HFF-Myc (cell line): Measurements from ENCODE around the gene ENKD1.
"Not testable (repeated sequence)": the region's sequence is repeated elsewhere in the genome, so short reads cannot be mapped to it uniquely, and the experiment has no call there.

Experiments
- DNase-seq: peaks from one replicate; pipeline ENCODE4 v3.0.0-alpha.2; 2011; ENCODE audit warnings: low read depth; ENCODE audit errors: extremely low read depth
- H3K4me3 ChIP-seq: replicated peaks from 2 replicates; pipeline ENCODE4 v1.5.1; 2011; ENCODE audit warnings: low read depth, mild to moderate bottlenecking, control low read depth, low read length
- TF ChIP-seq, protein P1 (sequence below): IDR thresholded peaks from 2 replicates; pipeline ENCODE4 v1.5.1; 2012; ENCODE audit warnings: mild to moderate bottlenecking, low read depth, low read length, control low read depth; ENCODE audit errors: missing control alignments

Gene ENKD1

DNA sequence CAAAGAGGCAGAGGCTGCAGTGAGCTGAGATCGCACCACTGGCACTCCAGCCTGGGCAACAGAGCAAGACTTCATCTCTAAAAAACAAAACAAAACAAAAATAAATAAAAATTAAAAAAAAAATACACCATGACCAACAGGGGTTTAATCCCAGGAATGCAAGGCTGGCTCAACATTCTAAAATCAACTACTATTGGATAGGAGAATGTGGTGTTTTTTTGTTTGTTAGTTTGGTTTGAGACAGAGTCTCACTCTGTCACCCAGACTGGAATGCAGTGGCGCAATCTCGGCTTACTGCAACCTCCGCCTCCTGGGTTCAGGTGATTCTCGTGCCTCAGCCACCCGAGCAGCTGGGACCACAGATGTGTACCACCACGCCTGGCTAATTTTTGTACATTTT is 32.7 kb upstream of the ENKD1 start:
- TF ChIP-seq, protein P1, sequence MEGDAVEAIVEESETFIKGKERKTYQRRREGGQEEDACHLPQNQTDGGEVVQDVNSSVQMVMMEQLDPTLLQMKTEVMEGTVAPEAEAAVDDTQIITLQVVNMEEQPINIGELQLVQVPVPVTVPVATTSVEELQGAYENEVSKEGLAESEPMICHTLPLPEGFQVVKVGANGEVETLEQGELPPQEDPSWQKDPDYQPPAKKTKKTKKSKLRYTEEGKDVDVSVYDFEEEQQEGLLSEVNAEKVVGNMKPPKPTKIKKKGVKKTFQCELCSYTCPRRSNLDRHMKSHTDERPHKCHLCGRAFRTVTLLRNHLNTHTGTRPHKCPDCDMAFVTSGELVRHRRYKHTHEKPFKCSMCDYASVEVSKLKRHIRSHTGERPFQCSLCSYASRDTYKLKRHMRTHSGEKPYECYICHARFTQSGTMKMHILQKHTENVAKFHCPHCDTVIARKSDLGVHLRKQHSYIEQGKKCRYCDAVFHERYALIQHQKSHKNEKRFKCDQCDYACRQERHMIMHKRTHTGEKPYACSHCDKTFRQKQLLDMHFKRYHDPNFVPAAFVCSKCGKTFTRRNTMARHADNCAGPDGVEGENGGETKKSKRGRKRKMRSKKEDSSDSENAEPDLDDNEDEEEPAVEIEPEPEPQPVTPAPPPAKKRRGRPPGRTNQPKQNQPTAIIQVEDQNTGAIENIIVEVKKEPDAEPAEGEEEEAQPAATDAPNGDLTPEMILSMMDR, result no peak
- DNase-seq, result no peak
- no peak overlapping the region for H3K4me3 ChIP-seq

GRCh38 chr16:67697422-67698185 is 31.1 kb upstream of the ENKD1 start:
- TF ChIP-seq, protein P1, result no peak
- H3K4me3 ChIP-seq, result no peak overlapping the region
- DNase-seq, result no peak

DNA sequence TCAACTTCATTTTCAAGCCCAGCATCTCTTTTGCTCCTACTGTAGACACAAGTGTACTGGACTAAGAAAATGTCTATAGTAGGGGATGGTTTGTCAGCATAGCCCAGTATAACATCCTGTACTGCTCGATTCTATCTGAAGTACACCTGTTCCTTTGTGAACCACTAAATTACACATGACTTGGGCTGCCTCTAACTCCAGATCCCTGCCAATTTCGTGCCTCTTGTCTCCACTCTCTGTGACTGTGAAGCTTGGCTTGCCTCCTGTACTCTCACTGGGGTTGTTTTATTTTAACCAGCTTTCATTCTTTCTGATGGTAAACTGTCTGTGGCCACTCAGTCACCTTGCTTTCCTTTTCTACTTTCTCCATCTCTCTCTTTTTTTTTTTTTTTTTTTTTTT is 28.1 kb upstream of the ENKD1 start:
- DNase-seq, result no peak
- H3K4me3 ChIP-seq, result no peak overlapping the region
- TF ChIP-seq, protein P1, result no peak

- not testable (repeated sequence) for H3K4me3 ChIP-seq, DNase-seq
These were observed 27.2 kb upstream of the ENKD1 start for GRCh38 chr16:67693517-67694285.

DNA sequence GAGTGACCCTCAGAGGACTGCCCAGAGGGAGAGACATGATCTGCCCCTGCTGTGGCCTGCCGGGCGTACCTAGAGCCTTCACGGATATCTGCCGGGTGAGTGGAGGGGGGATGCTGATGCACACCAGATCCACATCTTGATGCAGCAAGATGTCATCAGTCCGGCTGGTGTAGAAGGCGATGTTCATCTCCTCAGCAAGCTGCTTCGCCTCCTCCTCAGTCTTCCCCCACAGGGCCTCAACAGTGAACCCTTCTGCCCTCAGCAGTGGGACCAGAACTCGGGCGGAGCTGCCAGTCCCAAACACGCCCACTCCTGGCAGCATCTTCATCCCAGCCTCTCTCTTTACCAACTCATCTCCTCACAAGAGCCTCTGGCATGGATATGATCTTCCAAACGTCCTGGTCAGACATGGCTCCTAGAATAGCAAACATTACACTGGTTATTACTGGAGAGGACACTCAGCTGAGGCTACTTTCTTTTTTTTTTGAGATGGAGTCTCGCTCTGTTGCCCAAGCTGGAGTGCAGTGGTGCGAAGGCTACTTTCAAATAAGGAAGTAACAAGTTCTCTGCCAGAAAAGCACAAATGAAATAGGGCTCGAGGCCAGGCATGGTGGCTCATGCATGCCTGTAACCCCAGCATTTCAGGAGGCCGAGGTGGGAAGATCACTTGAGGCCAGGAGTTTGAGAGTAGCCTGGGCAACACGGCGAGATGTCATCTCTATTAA is 19.0 kb upstream of the ENKD1 start:
- TF ChIP-seq, protein P1, result no peak
- no peak overlapping the region for H3K4me3 ChIP-seq
- DNase-seq, result no peak

DNA sequence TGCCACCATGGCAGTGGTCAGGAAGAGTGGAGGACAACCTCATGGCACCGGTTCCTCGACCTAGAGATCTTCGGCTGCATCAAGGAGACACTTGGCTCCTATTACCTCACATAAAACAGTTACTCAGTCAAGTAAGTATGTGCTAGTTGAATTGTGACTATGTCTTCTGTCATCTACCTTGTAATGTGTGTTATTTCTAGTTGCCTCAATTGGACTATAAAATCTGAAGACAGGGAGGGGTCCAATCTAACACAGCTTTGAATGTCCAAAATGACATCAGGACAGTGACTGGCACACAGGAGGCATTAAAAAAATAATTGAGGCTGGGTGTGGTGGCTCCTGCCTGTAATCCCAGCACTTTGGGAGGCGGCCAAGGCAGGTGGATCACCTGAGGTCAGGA is 17.2 kb upstream of the ENKD1 start:
- H3K4me3 ChIP-seq, result no peak overlapping the region
- TF ChIP-seq, protein P1, result no peak
- no peak for DNase-seq
